Measurements from ENCODE around the gene LUZP1.
"Not testable (repeated sequence)": the region's sequence is repeated elsewhere in the genome, so short reads cannot be mapped to it uniquely, and the experiment has no call there.

The LUZP1 gene

DNA sequence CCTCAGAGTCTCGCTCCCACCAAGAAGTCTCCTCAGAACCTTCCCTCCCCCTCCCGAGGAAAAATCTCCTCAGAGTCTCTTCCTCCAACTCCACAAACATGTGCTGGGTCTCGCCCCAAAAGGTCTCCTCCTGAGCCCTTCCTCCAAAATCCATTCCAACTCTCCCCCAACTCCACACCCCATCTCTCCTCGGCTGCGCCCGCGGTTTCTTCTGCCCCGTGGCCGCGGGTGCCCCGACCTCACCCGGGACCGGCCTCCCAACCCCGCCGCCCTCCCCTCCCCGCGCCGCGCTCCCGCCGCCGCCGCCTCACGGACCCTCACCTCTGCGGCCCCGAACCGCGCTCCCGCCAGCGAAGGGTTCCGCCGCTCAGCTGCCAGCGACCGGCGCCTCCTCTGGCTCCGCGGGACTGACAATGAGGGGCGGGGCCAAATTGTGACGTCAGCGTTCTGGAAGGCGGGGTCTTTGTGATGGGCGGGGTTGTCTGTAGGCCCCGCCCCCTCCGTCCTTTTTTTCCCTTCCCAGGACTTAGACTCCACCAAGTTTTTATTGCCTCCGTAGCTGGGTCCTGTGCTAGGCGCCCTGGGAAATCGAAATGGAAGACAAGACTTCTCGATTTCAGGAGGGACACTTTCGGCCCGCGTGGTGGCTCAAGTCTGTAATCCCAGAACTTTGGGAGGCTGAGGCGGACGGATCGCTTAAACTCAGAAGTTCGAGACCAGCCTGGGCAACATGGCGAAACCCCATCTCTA, at the start of gene LUZP1:
TSS of gene LUZP1 (minus strand) at position 412 of the 750 bp plus-strand sequence.
- peak; percentile 51 for DNase-seq

DNA sequence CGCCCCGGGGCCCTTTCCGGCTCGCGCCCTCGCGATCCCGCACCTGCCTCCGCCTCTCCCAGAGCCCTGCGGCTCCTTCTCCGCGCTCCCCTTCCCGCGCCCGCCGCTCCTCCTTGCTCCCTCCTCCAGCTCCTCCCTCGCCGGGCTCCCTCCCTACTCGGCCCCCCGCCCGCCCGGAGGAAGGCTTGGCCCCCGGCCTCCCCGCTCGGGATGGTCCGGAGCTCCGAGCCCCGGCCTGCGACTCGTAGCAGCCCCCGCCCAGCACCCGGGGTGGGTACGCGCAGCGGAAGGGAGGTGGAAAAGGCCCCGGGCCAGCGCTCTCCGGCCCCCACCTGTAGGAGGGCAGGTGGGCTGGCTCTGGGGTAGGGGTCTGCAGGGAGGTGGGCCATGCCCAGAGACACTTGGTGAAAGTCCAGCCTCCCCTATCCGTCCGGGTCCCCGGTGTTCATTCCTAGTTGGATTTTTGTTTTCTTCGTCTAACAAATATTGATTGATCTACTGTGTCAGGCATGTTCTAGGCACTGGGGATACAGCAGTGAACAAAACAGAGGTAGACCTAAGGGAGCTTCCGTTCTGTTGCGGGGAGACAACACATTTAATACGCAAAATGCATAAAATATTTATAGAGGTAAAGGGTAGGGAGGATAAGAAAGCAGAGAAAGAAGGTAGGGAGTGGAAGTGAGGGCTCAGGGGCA, 48.9 kb upstream of the LUZP1 start, which contains the start of gene HTR1D:
TSS of gene HTR1D (minus strand) at position 82 of the 695 bp plus-strand sequence. CDS start 23,283 bp downstream, outside the sequence.
- no peak for DNase-seq

- no peak for DNase-seq
These were observed 48.2 kb upstream of the LUZP1 start for GRCh38 chr1:23216771-23217420.

- no peak for DNase-seq
These were observed 47.2 kb upstream of the LUZP1 start for GRCh38 chr1:23215751-23216449.

DNA sequence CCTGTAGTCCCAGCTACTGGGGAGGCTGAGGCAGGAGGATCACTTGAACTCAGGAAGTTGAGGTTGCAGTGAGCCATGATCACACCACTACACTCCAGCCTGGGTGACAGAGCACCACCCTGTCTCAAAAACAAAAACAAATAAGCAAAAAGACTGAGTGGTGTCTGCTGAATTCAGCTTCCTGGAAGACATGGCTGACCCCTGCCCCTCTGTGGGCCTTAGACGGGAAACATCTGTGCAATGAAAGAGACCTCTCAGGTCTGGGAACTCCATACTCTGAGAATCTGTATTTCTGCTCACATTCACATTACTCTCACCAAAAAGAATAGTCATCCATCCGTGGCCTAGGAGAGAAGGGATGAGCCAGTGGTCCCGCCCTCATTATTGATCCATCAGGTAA, 46.6 kb upstream of the LUZP1 start:
- DNase-seq = no peak

- DNase-seq = no peak
These were observed 46.0 kb upstream of the LUZP1 start for GRCh38 chr1:23214640-23215039.

- no peak for DNase-seq
These were observed 43.3 kb upstream of the LUZP1 start for GRCh38 chr1:23211955-23212354.

GRCh38 chr1:23210963-23211362, 42.3 kb upstream of the LUZP1 start:
- DNase-seq = no peak

DNA sequence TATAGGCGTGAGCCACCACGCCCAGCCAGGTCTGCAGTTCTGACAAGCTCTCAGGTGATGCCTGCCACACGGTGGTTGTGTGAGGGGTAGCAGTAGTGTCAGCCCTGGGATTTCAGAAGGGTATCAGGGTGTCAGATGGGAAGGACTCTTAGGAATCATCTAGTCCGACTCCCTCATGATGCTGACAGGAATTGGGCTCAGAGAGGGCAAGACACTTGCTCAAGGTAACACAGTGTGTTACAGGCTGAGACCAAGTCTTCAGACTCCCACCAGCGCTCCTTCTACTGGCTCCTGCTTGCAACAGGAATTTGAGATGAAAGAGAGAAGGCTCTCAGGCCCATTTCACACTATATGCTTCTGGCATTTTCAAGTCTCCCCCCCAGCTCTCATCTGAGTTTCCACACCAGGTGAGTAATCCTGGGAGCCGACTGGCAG, 41.7 kb upstream of the LUZP1 start:
- DNase-seq = no peak

- DNase-seq = no peak
These were observed 41.1 kb upstream of the LUZP1 start for GRCh38 chr1:23209770-23210169.

DNA sequence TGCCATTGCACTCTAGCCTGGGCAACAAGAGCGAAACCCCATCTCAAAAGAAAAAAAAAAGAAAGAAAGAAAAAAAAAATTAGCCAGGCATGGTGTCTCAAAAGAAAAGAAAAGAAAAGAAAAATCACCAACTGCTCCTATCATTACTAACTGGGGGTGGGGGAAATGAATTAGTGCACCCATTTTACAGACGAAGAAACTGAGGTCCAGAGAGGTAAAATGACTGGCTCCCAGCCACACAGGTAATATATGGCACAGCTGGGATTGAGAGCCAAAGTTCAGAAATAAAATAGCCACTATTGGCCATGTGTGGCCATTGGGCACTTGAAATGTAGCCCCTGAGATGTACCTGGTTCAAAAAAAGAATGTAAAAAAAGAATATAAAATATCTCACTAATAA, 39.9 kb upstream of the LUZP1 start:
- DNase-seq = no peak

DNA sequence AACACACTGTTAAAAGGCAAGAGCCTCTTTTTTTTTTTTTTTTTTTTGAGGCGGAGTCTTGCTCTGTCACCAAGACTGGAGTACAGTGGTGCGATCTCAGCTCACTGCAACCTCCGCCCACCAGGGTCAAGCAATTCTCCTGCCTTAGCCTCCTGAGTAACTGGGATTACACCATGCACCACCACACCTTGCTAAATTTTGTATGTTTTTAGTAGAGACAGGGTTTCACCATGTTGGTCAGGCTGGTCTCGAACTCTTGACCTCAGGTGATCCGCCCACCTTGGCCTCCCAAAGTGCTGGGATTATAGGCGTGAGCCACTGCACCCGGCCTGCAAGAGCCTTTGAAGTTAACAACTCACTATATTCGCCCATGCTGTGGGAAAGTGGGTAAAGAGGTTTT, 39.1 kb upstream of the LUZP1 start:
- DNase-seq = not testable (repeated sequence)

DNA sequence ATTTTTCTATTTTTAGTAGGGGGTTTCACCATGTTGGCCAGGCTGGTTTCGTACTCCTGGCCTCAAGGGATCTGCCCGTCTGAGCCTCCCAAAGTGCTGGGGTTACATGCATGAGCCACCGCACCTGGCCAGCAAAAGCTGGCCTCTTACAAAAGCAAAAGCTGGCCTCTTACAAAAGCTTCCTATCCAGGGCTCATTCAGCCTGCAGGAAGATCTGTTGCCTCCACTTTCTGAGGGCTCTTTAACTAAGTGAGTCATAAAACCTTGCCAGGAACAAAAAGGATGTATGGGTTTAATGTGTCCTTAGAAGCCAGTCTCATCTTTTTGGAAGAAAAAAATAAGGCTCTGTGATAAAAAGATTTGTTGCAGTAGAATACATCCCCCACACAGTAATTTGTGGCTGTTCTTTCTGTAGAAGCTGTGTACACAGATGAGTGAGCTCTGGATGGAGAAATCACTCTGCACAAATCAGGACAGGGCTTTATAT, 33.6 kb upstream of the LUZP1 start:
- no peak for DNase-seq

GRCh38 chr1:23200883-23201282, 32.2 kb upstream of the LUZP1 start:
- no peak for DNase-seq

- DNase-seq = no peak
These were observed 29.7 kb upstream of the LUZP1 start for GRCh38 chr1:23198373-23198772.

- DNase-seq = no peak
These were observed 28.1 kb upstream of the LUZP1 start for GRCh38 chr1:23196627-23197328.

DNA sequence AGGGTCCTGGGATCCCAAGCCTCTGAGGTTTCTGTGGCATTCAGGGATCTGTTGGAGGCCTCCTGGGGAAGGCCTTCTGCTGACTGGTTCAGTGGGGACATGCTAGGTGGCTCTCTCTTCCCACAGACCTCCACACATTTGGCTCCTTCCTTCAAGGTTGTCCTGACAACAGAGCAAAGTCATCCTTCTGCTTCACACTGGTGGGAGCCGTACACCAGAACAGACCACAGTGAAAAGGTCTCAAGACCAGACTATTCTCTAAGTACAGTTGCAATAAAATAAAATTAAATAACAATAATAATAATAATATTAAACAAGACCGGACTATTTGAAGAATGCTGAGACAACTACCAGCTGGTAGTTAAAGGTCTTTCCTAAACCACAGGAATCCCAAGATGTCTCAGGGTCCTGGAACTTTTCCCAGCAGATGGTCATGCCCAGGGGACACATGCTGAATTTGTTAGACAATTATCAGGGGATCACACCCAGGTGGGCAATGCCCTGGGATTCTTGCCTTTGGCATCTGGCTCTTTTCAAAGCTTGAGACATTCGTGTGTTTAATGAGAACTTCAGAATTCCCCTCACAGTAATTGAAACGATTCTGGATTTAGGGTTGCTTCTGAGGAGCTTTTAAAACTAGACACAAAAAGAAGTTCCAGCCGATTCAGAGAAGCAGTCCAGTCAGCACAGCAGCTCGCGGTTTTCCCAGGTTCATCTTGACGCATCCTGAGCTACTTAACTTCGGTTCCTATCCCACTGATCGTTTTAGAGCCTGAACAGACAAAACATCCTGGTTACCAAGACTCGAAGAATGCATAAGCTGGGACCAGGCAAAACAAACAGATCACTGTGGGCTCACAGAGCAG, 25.7 kb upstream of the LUZP1 start:
- no peak for DNase-seq

- no peak for DNase-seq
These were observed 24.9 kb upstream of the LUZP1 start for GRCh38 chr1:23193391-23194118.

DNA sequence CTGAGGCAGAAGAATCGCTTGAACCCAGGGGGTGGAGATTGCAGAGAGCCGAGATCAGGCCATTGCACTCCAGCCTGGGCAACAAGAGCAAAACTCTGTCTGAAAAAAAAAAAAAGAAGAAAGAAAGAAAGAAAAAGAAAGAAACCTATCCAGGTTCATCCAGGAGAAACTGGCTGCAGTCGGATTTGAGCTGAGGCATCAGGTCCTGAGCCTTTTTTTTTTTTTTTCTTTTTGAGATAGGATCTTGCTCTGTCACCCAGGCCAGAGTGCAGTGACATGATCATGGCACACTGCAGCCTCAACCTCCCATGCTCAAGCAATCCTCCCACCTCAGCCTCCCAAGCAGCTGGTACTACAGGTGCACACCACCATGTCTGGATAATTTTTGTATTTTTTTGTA, 22.5 kb upstream of the LUZP1 start:
- DNase-seq = no peak

DNA sequence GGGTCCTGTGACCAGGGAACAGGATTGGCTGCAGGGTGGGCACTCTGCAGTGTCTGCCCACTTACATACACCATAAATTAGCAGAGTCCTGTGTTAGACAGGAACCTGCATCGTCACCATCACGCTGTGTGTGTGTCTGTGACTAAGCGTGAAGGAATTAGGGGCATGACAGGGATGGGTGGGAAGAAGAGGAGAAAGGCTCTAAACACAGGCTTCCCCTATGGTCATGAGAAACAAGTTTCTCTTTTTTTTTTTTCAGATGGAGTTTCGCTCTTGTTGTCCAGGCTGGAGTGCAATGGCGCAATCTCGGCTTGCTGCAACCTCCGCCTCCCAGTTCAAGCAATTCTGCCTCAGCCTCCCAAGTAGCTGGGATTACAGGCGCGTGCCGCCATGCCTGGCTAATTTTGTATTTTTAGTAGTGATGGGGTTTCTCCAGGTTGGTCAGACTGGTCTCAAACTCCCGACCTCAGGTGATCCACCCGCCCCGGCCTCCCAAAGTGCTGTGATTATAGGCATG, 20.3 kb upstream of the LUZP1 start:
- DNase-seq = not testable (repeated sequence)
